Trophoblast cell (in vitro differentiated cells and primary cell): Measurements from ENCODE around the gene AHNAK.

ENCODE experiments used
- DNase-seq, 2 donors: peaks; one replicate each; pipeline ENCODE4 v3.0.0-alpha.2; 2016
- H2AFZ ChIP-seq: 2 replicates; pipeline ENCODE4 v1.6.1; 2013; ENCODE audit warnings: low read length, moderate library complexity, mild to moderate bottlenecking; ENCODE audit not compliant: insufficient read depth, poor library complexity
- H2AK5ac ChIP-seq: 2 replicates; pipeline ENCODE4 v1.6.1; 2013; ENCODE audit warnings: mild to moderate bottlenecking, low read length
- H2BK120ac ChIP-seq: 2 replicates; pipeline ENCODE4 v1.6.1; 2013; ENCODE audit warnings: low read length, mild to moderate bottlenecking, moderate library complexity; ENCODE audit not compliant: insufficient read depth, poor library complexity
- H2BK12ac ChIP-seq: 2 replicates; pipeline ENCODE4 v1.6.1; 2013; ENCODE audit warnings: mild to moderate bottlenecking, low read length, moderate library complexity
- H2BK5ac ChIP-seq: 2 replicates; pipeline ENCODE4 v1.6.1; 2013; ENCODE audit warnings: low read length, low read depth, moderate library complexity, mild to moderate bottlenecking; ENCODE audit not compliant: poor library complexity
- H3K14ac ChIP-seq: 2 replicates; pipeline ENCODE4 v1.6.1; 2013; ENCODE audit warnings: mild to moderate bottlenecking, low read length
- H3K18ac ChIP-seq: 2 replicates; pipeline ENCODE4 v1.6.1; 2013; ENCODE audit warnings: mild to moderate bottlenecking, low read length
- H3K23ac ChIP-seq: 2 replicates; pipeline ENCODE4 v1.6.1; 2013; ENCODE audit warnings: low read length
- H3K27ac ChIP-seq: 2 replicates; pipeline ENCODE4 v1.5.1; 2013; ENCODE audit warnings: low read depth, mild to moderate bottlenecking, inconsistent platforms, low read length, moderate library complexity
- H3K27me3 ChIP-seq: 2 replicates; pipeline ENCODE4 v1.6.1; 2013; ENCODE audit warnings: inconsistent platforms, mild to moderate bottlenecking, low read length, moderate library complexity; ENCODE audit not compliant: insufficient read depth
- H3K36me3 ChIP-seq, 2 experiments: 1 replicate in 1 of 2; 2 replicates in 1 of 2; pipeline ENCODE4 v1.6.1; 2013; ENCODE audit warnings: low read length in 2 of 2, mild to moderate bottlenecking in 2 of 2, moderate library complexity in 1 of 2; ENCODE audit not compliant: insufficient read depth in 2 of 2, control insufficient read depth in 1 of 2
- H3K4ac ChIP-seq: 2 replicates; pipeline ENCODE4 v1.6.1; 2013; ENCODE audit warnings: low read depth, mild to moderate bottlenecking, low read length, moderate library complexity
- H3K4me1 ChIP-seq, 2 experiments: 1 replicate in 1 of 2; 2 replicates in 1 of 2; pipeline ENCODE4 v1.6.1; 2013; ENCODE audit warnings: low read length in 2 of 2, mild to moderate bottlenecking in 2 of 2, moderate library complexity in 1 of 2; ENCODE audit not compliant: insufficient read depth in 2 of 2, control insufficient read depth in 1 of 2
- H3K4me2 ChIP-seq: 2 replicates; pipeline ENCODE4 v1.6.1; 2013; ENCODE audit warnings: inconsistent platforms, mild to moderate bottlenecking, low read length, moderate library complexity
- H3K4me3 ChIP-seq: 2 replicates; pipeline ENCODE4 v1.5.1; 2013; ENCODE audit warnings: mild to moderate bottlenecking, low read depth, low read length, inconsistent platforms
- H3K79me1 ChIP-seq: one replicate; pipeline ENCODE4 v1.6.1; 2013; ENCODE audit warnings: low read length
- H3K79me2 ChIP-seq: 2 replicates; pipeline ENCODE4 v1.6.1; 2013; ENCODE audit warnings: low read length, mild to moderate bottlenecking; ENCODE audit not compliant: control insufficient read depth, insufficient read depth, poor library complexity
- H3K9ac ChIP-seq: 2 replicates; pipeline ENCODE4 v1.6.1; 2013; ENCODE audit warnings: mild to moderate bottlenecking, low read length
- H3K9me3 ChIP-seq: 2 replicates; pipeline ENCODE4 v1.6.1; 2013; ENCODE audit warnings: low read depth, mild to moderate bottlenecking, control low read depth, inconsistent platforms, low read length; ENCODE audit not compliant: insufficient read depth
- H4K12ac ChIP-seq: 2 replicates; pipeline ENCODE4 v1.6.1; 2013; ENCODE audit warnings: low read depth, mild to moderate bottlenecking, low read length, moderate library complexity
- H4K8ac ChIP-seq: 2 replicates; pipeline ENCODE4 v1.6.1; 2013; ENCODE audit warnings: low read depth, mild to moderate bottlenecking, low read length, moderate library complexity
- H4K91ac ChIP-seq: one replicate; pipeline ENCODE4 v1.6.1; 2013; ENCODE audit warnings: low read depth, mild to moderate bottlenecking, low read length, moderate library complexity
- whole genome bisulfite sequencing: extraction: QIAGEN DNeasy Blood & Tissue Kit; methylation state at CpG from one replicate; pipeline ENCODE4 v1.1.7; 2013; ENCODE audit warnings: missing lambda C conversion rate; ENCODE audit not compliant: insufficient read length, insufficient coverage; ENCODE audit errors: extremely low coverage; 5-methylcytosine and 5-hydroxymethylcytosine counted together

Gene AHNAK

DNA sequence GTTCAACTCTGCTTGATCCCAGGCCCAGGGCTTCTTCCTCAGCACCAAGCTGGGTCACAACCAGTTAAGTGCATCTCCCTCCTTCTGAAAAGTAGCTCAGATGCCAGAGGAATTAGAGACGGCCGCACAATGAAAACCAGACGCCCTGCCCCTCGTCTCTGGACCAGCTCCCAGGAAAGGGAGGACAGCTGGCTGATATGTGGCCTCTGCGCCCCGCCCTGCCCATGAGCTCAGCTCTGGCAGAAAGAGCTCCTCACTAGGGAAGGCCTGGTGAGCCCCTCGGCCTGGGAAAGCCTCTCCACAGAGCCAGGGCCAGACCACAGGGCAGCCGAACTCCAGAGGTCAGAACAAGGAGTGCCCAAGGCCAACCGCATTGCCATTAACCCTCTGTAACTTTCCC is 145.8 kb downstream of the AHNAK start:
- no CpG with 5 or more reads among the region's 9 CpGs for WGBS
- H3K4me2 ChIP-seq, result no peak overlapping the region

DNA sequence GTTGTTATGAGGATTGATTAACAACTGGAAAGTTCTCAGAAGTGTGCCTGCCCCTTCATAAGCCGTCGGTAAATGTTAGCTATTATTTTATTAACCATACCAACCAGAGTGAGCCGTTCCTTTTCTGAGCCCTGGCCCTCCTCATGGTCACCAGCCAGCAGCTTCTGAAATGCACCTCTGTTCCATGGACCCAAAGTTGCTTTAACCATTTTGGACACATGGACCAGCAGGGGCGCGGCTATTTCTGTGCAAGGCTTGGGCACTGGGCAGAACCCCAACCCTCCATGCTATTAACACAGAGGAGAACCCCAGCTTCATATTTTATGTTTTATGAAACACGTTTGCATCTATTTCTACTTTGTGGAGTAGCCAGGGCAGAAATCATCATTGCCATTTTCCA is 146.3 kb downstream of the AHNAK start:
- no peak for DNase-seq
- no peaks in the 10 kb centered on the region for H3K9me3 ChIP-seq
- no peak overlapping the region for H3K9ac ChIP-seq
- WGBS, result no CpG with 5 or more reads among the region's 6 CpGs
- H3K27me3 ChIP-seq, result no peaks in the 10 kb centered on the region
- H3K79me2 ChIP-seq, result peaks cover 6% of the 10 kb centered on the region
- H3K27ac ChIP-seq, result peak overlapping the region; percentile 80
- H2BK5ac ChIP-seq, result peak overlapping the region; percentile 80
- H3K4me3 ChIP-seq, result no peak overlapping the region
- peak overlapping the region; percentile 82 for H2BK120ac ChIP-seq
- peak overlapping the region; percentile 85 for H2BK12ac ChIP-seq
- H3K4me1 ChIP-seq, result peaks cover 34 to 43% of the 10 kb centered on the region in 2 experiments
- no peak overlapping the region for H3K23ac ChIP-seq
- H3K4ac ChIP-seq, result no peak overlapping the region
- no peak overlapping the region for H3K18ac ChIP-seq
- H4K91ac ChIP-seq, result peak overlapping the region; percentile 98
- no peak overlapping the region for H2AFZ ChIP-seq
- no peak overlapping the region for H4K8ac ChIP-seq
- H3K36me3 ChIP-seq, result no peaks in the 10 kb centered on the region
- no peak overlapping the region for H3K4me2 ChIP-seq
- no peak overlapping the region for H4K12ac ChIP-seq
- peak overlapping the region; percentile 82 for H3K14ac ChIP-seq
- peaks cover 35% of the 10 kb centered on the region for H3K79me1 ChIP-seq
- peak overlapping the region; percentile 63 for H2AK5ac ChIP-seq

More for the DNA sequence above, 145.8 kb downstream of the AHNAK start:
- Histone ChIP-seq H3K79me2 (peaks cover 6% of the 10 kb centered on the region), H4K91ac (peak overlapping the region; percentile 98), H3K36me3 (no peaks in the 10 kb centered on the region), H3K27me3 (no peaks in the 10 kb centered on the region), H3K23ac (no peak overlapping the region), H4K12ac (no peak overlapping the region), H3K79me1 (peaks cover 33% of the 10 kb centered on the region), H3K4me3 (no peak overlapping the region), H2AK5ac (no peak overlapping the region), H3K4ac (no peak overlapping the region), H3K14ac (no peak overlapping the region), H3K9me3 (no peaks in the 10 kb centered on the region), H3K18ac (no peak overlapping the region), H3K27ac (peak overlapping the region; percentile 80), H2BK12ac (no peak overlapping the region), H2BK5ac (no peak overlapping the region), H3K4me1 (peaks cover 32 to 40% of the 10 kb centered on the region in 2 experiments), H2BK120ac (peak overlapping the region; percentile 82), H4K8ac (no peak overlapping the region), H2AFZ (no peak overlapping the region), H3K9ac (no peak overlapping the region)
- DNase-seq, result no peak

DNA sequence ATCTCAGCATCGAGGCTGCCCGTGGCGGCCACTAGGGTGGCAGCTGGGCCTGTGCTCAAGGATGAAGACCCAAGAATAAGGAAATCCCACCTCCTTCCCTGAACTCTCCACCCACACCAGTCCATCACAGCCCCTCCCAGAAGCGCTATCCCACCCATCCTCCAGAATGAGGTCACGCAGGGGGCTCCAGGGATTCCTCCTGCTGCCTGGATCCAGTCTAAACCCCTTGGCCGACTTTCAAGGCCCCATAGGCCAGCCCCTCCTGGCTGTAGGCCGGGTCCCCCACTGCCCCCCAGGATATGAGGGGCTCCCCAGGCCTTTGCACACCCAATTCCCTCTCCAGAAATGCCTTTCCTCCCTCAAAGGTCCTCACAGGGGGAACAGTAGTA is 146.7 kb downstream of the AHNAK start:
- Histone ChIP-seq H4K8ac (peak overlapping the region; percentile 43), H2AK5ac (peak overlapping the region; percentile 63), H3K4me1 (peaks cover 37 to 45% of the 10 kb centered on the region in 2 experiments), H3K36me3 (no peaks in the 10 kb centered on the region), H3K79me1 (peaks cover 37% of the 10 kb centered on the region), H2BK120ac (peak overlapping the region; percentile 82), H3K4me2 (no peak overlapping the region), H2BK12ac (peak overlapping the region; percentile 85), H3K23ac (no peak overlapping the region), H3K14ac (peak overlapping the region; percentile 82), H3K27me3 (no peaks in the 10 kb centered on the region), H3K4ac (peak overlapping the region; percentile 29), H4K91ac (peak overlapping the region; percentile 98), H3K27ac (peak overlapping the region; percentile 80), H3K79me2 (peaks cover 6% of the 10 kb centered on the region), H3K9me3 (no peaks in the 10 kb centered on the region), H3K18ac (peak overlapping the region; percentile 79), H3K9ac (no peak overlapping the region), H2AFZ (peak overlapping the region; percentile 60), H2BK5ac (peak overlapping the region; percentile 80), H3K4me3 (no peak overlapping the region), H4K12ac (no peak overlapping the region)
- no peak for DNase-seq
- no CpG with 5 or more reads among the region's 7 CpGs for WGBS

DNA sequence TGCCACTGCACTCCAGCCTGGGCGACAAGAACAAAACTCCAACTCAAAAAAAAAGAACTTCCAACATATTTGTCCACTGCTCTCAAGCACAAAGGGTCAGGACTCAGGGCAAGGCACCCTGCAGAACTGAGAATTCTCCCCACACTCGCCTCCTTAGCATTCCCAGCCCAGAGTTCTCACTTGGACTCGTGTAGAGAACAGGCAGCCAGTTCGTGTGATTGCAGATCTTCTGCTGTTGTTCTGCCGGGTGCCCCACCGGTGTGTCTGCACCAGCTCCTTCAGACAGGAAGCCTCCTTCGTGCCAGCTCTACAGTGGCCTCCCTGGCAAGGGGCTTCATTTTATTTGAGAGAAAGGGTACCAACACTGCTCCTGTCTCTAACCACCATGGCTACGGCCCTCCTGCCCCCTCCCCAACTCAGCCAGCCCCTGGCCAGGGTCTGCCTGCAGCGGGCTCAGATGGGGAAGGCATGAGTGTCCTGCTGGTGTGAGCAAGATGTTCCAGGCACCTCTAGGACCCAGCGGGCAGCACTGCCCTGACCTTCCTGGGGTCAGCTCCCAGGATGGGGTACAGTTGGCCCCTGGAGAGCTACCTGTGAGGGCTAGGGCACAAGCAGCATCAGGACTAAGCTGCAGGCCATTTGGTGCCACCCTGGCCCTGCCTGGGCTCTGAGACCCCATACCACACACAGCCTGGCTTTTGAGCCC is 147.3 kb downstream of the AHNAK start:
- Histone ChIP-seq H3K23ac (no peak overlapping the region), H3K4me3 (no peak overlapping the region), H3K4me1 (peaks cover 37 to 47% of the 10 kb centered on the region in 2 experiments), H2BK120ac (peak overlapping the region; percentile 82), H3K9ac (no peak overlapping the region), H3K4ac (peak overlapping the region; percentile 29), H4K91ac (peak overlapping the region; percentile 98), H2AFZ (peak overlapping the region; percentile 60), H3K18ac (peak overlapping the region; percentile 79), H2BK12ac (peak overlapping the region; percentile 85), H2BK5ac (peak overlapping the region; percentile 80), H4K12ac (peak overlapping the region; percentile 28), H3K14ac (peak overlapping the region; percentile 82), H3K36me3 (no peaks in the 10 kb centered on the region), H3K4me2 (no peak overlapping the region), H3K9me3 (no peaks in the 10 kb centered on the region), H3K27ac (peak overlapping the region; percentile 80), H3K79me1 (peaks cover 37% of the 10 kb centered on the region), H3K79me2 (peaks cover 6% of the 10 kb centered on the region), H4K8ac (peak overlapping the region; percentile 43), H3K27me3 (no peaks in the 10 kb centered on the region), H2AK5ac (peak overlapping the region; percentile 63)
- no CpG with 5 or more reads among the region's 10 CpGs for WGBS
- no peak for DNase-seq
